Mesodermal cell (in vitro differentiated cells): Measurements from ENCODE around the gene TBC1D24.

Experiments
- H3K27ac ChIP-seq: 2 replicates; pipeline ENCODE4 v1.7.0; 2013; ENCODE audit warnings: mild to moderate bottlenecking, low read depth, low read length, moderate library complexity; ENCODE audit not compliant: severe bottlenecking
- H3K36me3 ChIP-seq: 2 replicates; pipeline ENCODE4 v1.7.1; 2013; ENCODE audit warnings: mild to moderate bottlenecking, low read length, moderate library complexity; ENCODE audit not compliant: control insufficient read depth, insufficient read depth
- H3K4me1 ChIP-seq: one replicate; pipeline ENCODE4 v1.7.1; 2013; ENCODE audit warnings: mild to moderate bottlenecking, low read length; ENCODE audit not compliant: insufficient read depth, control insufficient read depth, poor library complexity, severe bottlenecking
- H3K4me3 ChIP-seq: 2 replicates; pipeline ENCODE4 v1.7.0; 2013; ENCODE audit warnings: low read length, control low read depth, mild to moderate bottlenecking; ENCODE audit not compliant: insufficient read depth, poor library complexity, severe bottlenecking; ENCODE audit errors: extremely low read depth
- H3K9me3 ChIP-seq: 2 replicates; pipeline ENCODE4 v1.7.1; 2013; ENCODE audit warnings: mild to moderate bottlenecking, low read length, moderate library complexity; ENCODE audit not compliant: control insufficient read depth
- WGBS, 2 experiments: methylation state at CpG; one replicate each; pipeline ENCODE4 v1.1.5; 2013; ENCODE audit warnings: missing lambda C conversion rate in 2 of 2; ENCODE audit not compliant: insufficient coverage in 2 of 2; 5-methylcytosine and 5-hydroxymethylcytosine counted together

The TBC1D24 gene

GRCh38 chr16:2493605-2494004 lies 18.7 kb downstream of the TBC1D24 start:
- Histone ChIP-seq H3K9me3 (no peaks in the 10 kb centered on the region), H3K4me3 (no peak overlapping the region), H3K27ac (no peak overlapping the region), H3K36me3 (no peaks in the 10 kb centered on the region), H3K4me1 (no peaks in the 10 kb centered on the region)
- WGBS, 2 experiments = 92 to 97% methylated on average over 3 to 5 of the region's 6 CpGs

- H3K4me1 ChIP-seq = no peaks in the 10 kb centered on the region
- H3K36me3 ChIP-seq = no peaks in the 10 kb centered on the region
- H3K27ac ChIP-seq = no peak overlapping the region
- no peak overlapping the region for H3K4me3 ChIP-seq
- 88% methylated on average over 4 of the region's 5 CpGs; no CpG with 5 or more reads in 1 of the 2 experiments for WGBS, 2 experiments
- H3K9me3 ChIP-seq = no peaks in the 10 kb centered on the region
These were observed 19.7 kb downstream of the TBC1D24 start for GRCh38 chr16:2494616-2495015.

GRCh38 chr16:2495041-2495440 lies 20.1 kb downstream of the TBC1D24 start:
- WGBS, 2 experiments = 88 to 93% methylated on average over 5 of the region's 5 CpGs
- no peaks in the 10 kb centered on the region for H3K9me3 ChIP-seq
- H3K36me3 ChIP-seq = no peaks in the 10 kb centered on the region
- H3K4me1 ChIP-seq = no peaks in the 10 kb centered on the region
- no peak overlapping the region for H3K4me3 ChIP-seq
- no peak overlapping the region for H3K27ac ChIP-seq

- Histone ChIP-seq H3K9me3 (no peaks in the 10 kb centered on the region), H3K36me3 (no peaks in the 10 kb centered on the region), H3K27ac (no peak overlapping the region), H3K4me1 (peaks cover under 1% of the 10 kb centered on the region), H3K4me3 (no peak overlapping the region)
- WGBS, 2 experiments = 94 to 97% methylated on average over 62 of the region's 62 CpGs
These were observed 21.5 kb downstream of the TBC1D24 start for GRCh38 chr16:2496223-2497115.

- no peak overlapping the region for H3K4me3 ChIP-seq
- 87 to 90% methylated on average over 20 to 21 of the region's 21 CpGs for WGBS, 2 experiments
- H3K4me1 ChIP-seq = peaks cover 5% of the 10 kb centered on the region
- H3K9me3 ChIP-seq = no peaks in the 10 kb centered on the region
- H3K27ac ChIP-seq = no peak overlapping the region
- no peaks in the 10 kb centered on the region for H3K36me3 ChIP-seq
These were observed 22.2 kb downstream of the TBC1D24 start for GRCh38 chr16:2497116-2497630.

- peaks cover 5% of the 10 kb centered on the region for H3K4me1 ChIP-seq
- no peaks in the 10 kb centered on the region for H3K9me3 ChIP-seq
- no peak overlapping the region for H3K27ac ChIP-seq
- 94 to 96% methylated on average over 26 of the region's 26 CpGs for WGBS, 2 experiments
- H3K4me3 ChIP-seq = no peak overlapping the region
- no peaks in the 10 kb centered on the region for H3K36me3 ChIP-seq
These were observed 23.0 kb downstream of the TBC1D24 start for GRCh38 chr16:2497695-2498484.

- WGBS, 2 experiments = 92 to 96% methylated on average over 13 to 14 of the region's 15 CpGs
- peaks cover 5% of the 10 kb centered on the region for H3K4me1 ChIP-seq
- no peaks in the 10 kb centered on the region for H3K9me3 ChIP-seq
- H3K36me3 ChIP-seq = no peaks in the 10 kb centered on the region
- H3K4me3 ChIP-seq = no peak overlapping the region
- H3K27ac ChIP-seq = no peak overlapping the region
These were observed 23.8 kb downstream of the TBC1D24 start for GRCh38 chr16:2498531-2499253.

GRCh38 chr16:2499454-2499853 lies 24.5 kb downstream of the TBC1D24 start:
- Histone ChIP-seq H3K4me3 (no peak overlapping the region), H3K4me1 (peaks cover 5% of the 10 kb centered on the region), H3K36me3 (no peaks in the 10 kb centered on the region), H3K9me3 (no peaks in the 10 kb centered on the region), H3K27ac (no peak overlapping the region)
- 94% methylated on average over 2 of the region's 6 CpGs; no CpG with 5 or more reads in 1 of the 2 experiments for WGBS, 2 experiments

GRCh38 chr16:2499890-2500429 lies 25.0 kb downstream of the TBC1D24 start:
- Histone ChIP-seq H3K4me1 (peaks cover 5% of the 10 kb centered on the region), H3K27ac (no peak overlapping the region), H3K4me3 (no peak overlapping the region), H3K9me3 (no peaks in the 10 kb centered on the region), H3K36me3 (no peaks in the 10 kb centered on the region)
- 95 to 96% methylated on average over 24 to 28 of the region's 29 CpGs for WGBS, 2 experiments

GRCh38 chr16:2500430-2500917 lies 25.5 kb downstream of the TBC1D24 start:
- Histone ChIP-seq H3K9me3 (no peaks in the 10 kb centered on the region), H3K27ac (no peak overlapping the region), H3K4me3 (no peak overlapping the region), H3K4me1 (peaks cover 5% of the 10 kb centered on the region), H3K36me3 (no peaks in the 10 kb centered on the region)
- 84 to 90% methylated on average over 16 to 18 of the region's 20 CpGs for WGBS, 2 experiments
